ENCODE data around the gene RARA.
"Not testable (repeated sequence)": the region's sequence is repeated elsewhere in the genome, so short reads cannot be mapped to it uniquely, and the experiment has no call there.

Gene RARA

DNA sequence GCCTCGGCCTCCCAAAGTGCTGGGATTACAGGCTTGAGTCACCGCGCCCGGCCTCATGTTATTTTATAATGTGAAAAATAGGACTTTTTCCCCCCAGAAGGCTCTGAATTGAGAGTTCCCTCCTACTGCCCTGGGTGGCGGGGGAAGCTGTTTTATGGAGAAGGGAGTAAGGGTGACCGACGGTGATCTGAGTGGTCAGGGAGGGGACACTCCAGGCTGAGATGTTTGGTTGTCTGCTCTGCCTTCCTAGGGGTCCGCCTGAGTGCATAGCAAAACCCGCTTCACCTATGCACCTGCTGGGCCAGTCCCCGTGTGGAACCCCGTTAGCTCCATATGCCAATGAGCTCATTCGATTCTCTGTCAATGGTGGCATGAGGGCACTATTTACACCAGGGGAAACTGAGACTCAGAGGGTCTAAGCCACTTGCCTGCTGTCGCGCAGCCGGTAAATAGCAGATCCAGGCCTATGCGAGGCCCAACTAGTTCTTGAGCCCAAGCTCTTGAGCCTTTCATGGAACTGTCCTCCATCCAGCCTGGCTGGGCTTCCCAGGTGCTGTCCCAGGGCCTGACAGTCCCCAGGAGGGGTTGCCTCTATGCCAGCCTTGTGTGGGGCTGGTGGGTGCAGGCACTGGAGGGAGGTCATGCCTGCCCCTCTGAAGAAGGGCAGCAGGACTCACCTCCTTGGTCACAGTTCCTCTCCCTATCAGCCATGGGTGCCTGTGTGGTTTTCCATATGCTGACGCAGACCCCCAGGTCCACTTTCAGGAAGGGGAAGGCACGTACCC is 57.3 kb downstream of the RARA start:
- Mint-ChIP-seq H3K9me3 (no peaks in the 10 kb centered on the region), H3K27me3 (ENCODE audit: low read depth) (peaks cover 30% of the 10 kb centered on the region), H3K4me1 (no peaks in the 10 kb centered on the region), H3K36me3 (ENCODE audit: low read depth) (no peaks in the 10 kb centered on the region), H3K27ac (no peak overlapping the region), H3K4me3 (peak overlapping the region in 2 of 3 experiments; percentile 6 to 29)
- TF ChIP-seq, protein P1, sequence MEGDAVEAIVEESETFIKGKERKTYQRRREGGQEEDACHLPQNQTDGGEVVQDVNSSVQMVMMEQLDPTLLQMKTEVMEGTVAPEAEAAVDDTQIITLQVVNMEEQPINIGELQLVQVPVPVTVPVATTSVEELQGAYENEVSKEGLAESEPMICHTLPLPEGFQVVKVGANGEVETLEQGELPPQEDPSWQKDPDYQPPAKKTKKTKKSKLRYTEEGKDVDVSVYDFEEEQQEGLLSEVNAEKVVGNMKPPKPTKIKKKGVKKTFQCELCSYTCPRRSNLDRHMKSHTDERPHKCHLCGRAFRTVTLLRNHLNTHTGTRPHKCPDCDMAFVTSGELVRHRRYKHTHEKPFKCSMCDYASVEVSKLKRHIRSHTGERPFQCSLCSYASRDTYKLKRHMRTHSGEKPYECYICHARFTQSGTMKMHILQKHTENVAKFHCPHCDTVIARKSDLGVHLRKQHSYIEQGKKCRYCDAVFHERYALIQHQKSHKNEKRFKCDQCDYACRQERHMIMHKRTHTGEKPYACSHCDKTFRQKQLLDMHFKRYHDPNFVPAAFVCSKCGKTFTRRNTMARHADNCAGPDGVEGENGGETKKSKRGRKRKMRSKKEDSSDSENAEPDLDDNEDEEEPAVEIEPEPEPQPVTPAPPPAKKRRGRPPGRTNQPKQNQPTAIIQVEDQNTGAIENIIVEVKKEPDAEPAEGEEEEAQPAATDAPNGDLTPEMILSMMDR (IDR thresholded peaks at IDR 0.05; ENCODE audit: unreplicated experiment in 3 of 3), result no peak

DNA sequence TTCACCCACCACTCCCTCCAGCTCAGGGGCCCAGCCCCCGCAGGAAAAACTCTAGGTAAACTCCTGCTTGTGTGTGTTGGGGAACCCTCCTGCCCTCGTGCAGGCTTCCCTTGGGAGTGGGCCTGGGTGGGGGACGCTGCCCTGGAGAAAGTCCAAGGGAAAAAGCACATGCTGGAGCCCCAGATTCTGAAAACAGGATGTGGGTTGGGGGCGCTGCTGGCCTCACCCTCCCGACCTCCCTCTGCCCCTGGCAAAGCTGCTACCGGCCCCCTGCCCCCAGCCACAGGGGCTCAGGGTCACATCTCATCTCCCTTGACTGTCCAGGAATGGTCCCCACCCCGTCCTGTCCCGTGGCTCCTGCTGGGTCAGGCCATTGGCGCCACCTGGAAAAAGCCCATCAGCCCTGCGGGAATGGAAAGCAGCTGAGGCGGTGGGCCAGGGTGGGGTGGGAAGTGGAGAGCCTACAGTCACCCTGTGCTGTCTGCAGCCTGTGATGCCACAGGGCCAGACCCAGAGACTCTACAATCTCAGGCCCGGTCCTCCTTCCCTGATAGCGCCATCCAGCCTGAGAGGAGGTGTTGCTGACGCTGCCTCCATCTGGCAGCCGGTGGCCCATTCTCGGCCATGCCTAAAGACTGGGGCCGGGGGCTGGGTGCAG is 58.0 kb downstream of the RARA start:
- no peak overlapping the region for H3K27ac Mint-ChIP-seq
- H3K36me3 Mint-ChIP-seq (ENCODE audit: low read depth), result no peaks in the 10 kb centered on the region
- H3K27me3 Mint-ChIP-seq (ENCODE audit: low read depth), result peaks cover 24% of the 10 kb centered on the region
- H3K4me1 Mint-ChIP-seq, result no peaks in the 10 kb centered on the region
- H3K4me3 Mint-ChIP-seq, result no peak overlapping the region
- H3K9me3 Mint-ChIP-seq, result no peaks in the 10 kb centered on the region
- TF ChIP-seq, protein P1 (IDR thresholded peaks at IDR 0.05; ENCODE audit: unreplicated experiment in 3 of 3), result no peak

DNA sequence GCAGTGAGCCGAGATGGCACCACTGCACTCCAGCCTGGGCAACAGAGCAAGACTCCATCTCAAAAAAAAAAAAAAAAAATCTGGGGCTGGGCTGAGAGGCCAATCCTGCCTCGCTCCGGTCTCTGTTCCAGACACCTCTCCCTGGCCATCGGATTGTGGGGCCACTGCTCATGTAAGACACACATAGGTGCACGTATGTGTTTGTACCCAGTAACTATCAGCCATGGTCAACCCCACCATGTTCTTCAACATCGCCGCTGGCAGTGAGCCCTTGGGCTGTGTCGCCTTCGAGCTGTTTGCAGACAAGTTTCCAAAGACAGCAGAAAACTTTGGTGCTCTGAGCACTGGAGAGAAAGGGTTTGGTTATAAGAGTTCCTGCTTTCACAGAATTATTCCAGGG is 58.7 kb downstream of the RARA start:
- not testable (repeated sequence) for H3K36me3 Mint-ChIP-seq (ENCODE audit: low read depth); H3K27ac Mint-ChIP-seq; H3K9me3 Mint-ChIP-seq; H3K4me1 Mint-ChIP-seq; H3K4me3 Mint-ChIP-seq
- H3K27me3 Mint-ChIP-seq (ENCODE audit: low read depth), result peaks cover 17% of the 10 kb centered on the region

DNA sequence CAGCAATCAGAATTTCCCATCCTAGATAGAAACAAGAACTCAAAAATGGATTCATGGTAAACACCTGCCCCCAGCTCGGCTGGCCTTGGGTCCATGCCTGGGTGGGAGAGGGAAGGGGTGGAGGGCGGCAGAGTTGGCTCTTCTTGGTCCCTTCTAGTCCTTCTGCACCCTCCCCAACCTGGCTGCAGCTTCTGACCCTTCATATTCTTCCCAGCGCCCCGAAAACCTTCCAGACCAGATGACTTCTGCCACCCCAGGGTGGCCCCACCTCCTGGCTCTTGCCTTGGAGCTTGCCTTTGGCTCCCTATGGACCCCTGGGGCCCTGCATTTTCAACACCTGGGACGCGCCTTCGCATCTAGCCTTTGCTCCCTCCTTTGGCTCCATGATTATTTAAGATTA is 60.9 kb downstream of the RARA start:
- no peak overlapping the region for H3K27ac Mint-ChIP-seq

DNA sequence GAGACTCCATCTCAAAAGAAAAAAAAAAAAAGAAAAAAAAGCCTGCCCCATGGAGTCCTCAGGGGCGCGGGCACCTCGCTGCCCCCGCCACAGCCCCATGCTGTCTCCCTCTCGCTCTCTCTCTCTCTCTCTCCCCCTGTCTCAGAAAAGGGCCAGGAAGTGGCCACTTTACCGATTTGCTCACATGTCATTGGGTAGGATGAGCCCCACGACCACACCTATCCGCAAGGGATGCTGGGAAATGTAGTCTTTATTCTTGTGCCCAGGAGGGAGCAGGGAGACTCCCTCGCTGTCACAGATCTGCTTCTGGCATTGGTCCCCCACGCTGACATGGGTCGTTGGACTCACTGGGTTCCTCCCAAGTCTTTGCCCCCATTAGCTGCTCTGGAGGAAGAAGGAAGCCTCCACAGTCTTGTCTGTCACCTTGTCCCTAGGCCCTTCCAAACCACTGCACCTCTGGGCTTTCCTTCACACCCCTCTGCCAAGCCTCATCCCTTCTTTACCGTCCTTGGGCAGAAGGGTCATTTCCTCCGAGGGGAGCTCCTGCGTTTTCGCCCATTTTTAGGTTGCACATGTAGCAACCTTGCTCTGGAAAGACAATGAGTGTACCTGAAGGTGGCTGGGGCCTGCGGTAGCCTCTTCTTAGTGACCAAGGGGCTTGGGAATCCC is 62.4 kb downstream of the RARA start:
- Mint-ChIP-seq H3K9me3 (no peaks in the 10 kb centered on the region), H3K27me3 (ENCODE audit: low read depth) (peaks cover 7% of the 10 kb centered on the region), H3K27ac (no peak overlapping the region), H3K36me3 (ENCODE audit: low read depth) (no peaks in the 10 kb centered on the region), H3K4me1 (no peaks in the 10 kb centered on the region), H3K4me3 (no peak overlapping the region)
- TF ChIP-seq, protein P1 (IDR thresholded peaks at IDR 0.05; ENCODE audit: unreplicated experiment in 3 of 3), result no peak

More for the DNA sequence above, 60.9 kb downstream of the RARA start:
- no peaks in the 10 kb centered on the region for H3K36me3 Mint-ChIP-seq (ENCODE audit: low read depth)
- H3K4me3 Mint-ChIP-seq, result no peak overlapping the region
- TF ChIP-seq, protein P1 (IDR thresholded peaks at IDR 0.05; ENCODE audit: unreplicated experiment in 3 of 3), result no peak
- peaks cover 7% of the 10 kb centered on the region for H3K27me3 Mint-ChIP-seq (ENCODE audit: low read depth)
- no peaks in the 10 kb centered on the region for H3K4me1 Mint-ChIP-seq
- H3K9me3 Mint-ChIP-seq, result no peaks in the 10 kb centered on the region

DNA sequence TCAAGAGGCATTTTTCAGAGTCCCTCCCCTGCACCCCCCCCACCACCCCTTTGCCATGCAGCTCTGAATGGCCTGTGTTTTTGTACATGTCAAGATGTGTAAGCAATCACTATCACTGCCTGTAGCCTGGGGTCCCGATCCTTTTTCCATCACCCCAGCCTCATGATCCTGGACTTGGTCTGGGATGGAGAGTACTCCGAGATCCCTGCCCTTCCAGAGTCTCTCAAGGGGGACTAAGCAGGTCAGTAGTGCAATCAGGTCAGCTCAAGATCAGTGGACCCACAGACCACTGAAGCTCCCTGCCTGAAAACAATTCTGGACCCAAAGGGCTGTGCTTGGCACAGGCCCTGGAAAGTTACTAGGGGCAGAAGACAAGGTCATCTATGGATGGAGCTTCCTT is 63.1 kb downstream of the RARA start:
- Mint-ChIP-seq H3K36me3 (ENCODE audit: low read depth) (no peaks in the 10 kb centered on the region), H3K27ac (no peak overlapping the region), H3K4me1 (no peaks in the 10 kb centered on the region), H3K9me3 (no peaks in the 10 kb centered on the region), H3K4me3 (no peak overlapping the region), H3K27me3 (ENCODE audit: low read depth) (peaks cover 7% of the 10 kb centered on the region)
- TF ChIP-seq, protein P1 (IDR thresholded peaks at IDR 0.05; ENCODE audit: unreplicated experiment in 3 of 3), result no peak

DNA sequence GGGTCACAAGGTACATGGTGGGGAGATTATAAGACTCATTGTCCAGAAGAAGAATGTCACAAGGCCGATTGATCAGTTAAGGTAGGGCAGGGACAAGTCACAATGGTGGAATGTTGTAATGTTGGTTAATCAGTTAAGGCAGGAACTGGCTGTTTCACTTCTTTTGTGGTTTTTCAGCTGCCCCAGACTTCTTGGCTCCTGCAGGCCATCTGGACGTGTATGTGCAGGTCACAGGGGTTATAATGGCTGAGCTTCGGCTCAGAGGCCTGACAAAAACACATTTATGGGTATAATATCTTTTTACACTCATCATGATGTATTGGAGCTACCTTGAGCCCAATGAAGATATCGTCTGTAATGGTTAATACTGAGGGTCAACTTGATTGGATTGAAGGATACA is 63.7 kb downstream of the RARA start:
- not testable (repeated sequence) for H3K27ac Mint-ChIP-seq, H3K4me1 Mint-ChIP-seq, H3K4me3 Mint-ChIP-seq

More for the DNA sequence above, 63.7 kb downstream of the RARA start:
- H3K27me3 Mint-ChIP-seq (ENCODE audit: low read depth); H3K36me3 Mint-ChIP-seq (ENCODE audit: low read depth); H3K9me3 Mint-ChIP-seq: not testable (repeated sequence)
